HG03280 (cell line): ENCODE data around the gene ZFX.
"Not testable (repeated sequence)": the region's sequence is repeated elsewhere in the genome, so short reads cannot be mapped to it uniquely, and the experiment has no call there.

ENCODE experiments used
- ATAC-seq: cut with Tn5 transposase; IDR thresholded peaks from one replicate; pipeline ENCODE4 v1.9.1; 2021; ENCODE audit warnings: mild to moderate bottlenecking, moderate library complexity; ENCODE audit not compliant: unreplicated experiment

The ZFX gene

DNA sequence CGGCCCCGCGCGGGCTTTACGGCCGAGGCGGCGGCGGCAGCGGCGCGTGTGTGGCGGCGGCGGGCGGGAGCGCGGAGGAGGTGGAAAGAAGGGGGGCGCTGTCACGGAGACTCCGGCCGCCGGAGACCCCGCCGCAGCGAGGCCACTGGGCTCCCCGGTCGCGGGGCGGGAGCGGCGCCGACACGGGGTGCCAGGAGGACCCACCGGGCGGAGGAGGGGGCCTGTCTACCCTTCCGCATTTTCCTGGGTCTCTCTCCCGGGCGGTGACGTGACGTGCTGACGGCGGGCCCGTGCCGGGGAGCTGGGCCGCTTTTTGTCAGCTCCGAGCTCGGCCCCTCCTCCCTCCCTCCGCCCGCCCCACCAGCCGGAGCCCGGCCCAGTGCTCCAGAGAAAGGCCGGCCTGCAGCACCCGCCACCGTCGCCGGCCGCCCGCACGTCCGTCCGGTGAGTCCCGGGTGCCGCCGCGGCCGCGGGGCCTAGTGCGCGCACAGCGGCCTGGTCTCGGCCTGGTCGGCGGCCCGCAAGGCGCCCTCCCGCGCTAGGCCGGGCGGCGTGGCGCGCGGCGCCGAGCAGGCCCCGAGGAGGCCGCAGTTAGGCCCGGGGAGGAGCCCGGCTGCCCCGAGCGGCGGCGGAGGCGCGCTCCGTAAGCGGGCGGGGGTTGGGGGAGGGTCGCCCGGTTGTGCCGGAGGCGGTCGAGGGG, at the start of gene ZFX:
TSS of gene ZFX (plus strand) at position 379 of the 700 bp plus-strand sequence. CDS start 23,014 bp downstream, outside the sequence.
- peak; percentile 35 for ATAC-seq

DNA sequence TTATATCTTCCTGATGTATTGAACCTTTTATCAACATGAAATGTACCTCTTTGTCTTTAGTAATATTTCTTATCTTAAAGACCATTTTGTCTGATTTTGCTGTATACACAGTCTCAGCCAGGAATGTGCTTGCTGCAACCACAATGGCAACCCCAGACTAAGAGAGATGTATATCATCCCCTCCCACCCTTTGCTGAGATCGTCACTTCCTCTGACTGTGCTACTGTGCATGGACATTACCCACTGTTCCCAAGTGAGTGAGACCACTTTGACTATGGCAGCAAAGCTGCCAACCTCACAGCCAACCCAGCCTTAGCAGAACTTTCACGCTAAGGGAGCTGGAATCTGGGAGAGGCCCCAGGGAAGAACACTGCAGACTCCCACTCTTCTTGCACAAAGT, 48.8 kb upstream of the ZFX start:
- ATAC-seq: no peak

DNA sequence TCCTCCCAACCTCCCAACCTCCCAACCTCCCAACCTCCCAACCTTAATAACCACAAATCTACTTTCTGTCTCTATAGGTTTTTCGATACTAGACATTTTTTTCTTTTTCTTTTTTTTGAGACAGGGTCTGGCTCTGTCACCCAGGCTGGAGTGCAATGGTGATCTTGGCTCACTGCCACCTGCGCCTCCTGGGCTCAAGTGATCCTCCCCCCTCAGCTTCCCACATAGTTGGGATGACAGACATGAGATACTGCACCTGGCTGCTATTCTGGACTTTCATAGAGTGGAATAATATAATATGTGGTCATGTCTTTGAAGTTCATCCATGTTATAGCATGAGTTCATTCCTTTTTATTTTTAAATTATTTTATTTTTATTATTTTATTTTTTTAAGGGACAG, 39.5 kb upstream of the ZFX start:
- ATAC-seq: no peak

DNA sequence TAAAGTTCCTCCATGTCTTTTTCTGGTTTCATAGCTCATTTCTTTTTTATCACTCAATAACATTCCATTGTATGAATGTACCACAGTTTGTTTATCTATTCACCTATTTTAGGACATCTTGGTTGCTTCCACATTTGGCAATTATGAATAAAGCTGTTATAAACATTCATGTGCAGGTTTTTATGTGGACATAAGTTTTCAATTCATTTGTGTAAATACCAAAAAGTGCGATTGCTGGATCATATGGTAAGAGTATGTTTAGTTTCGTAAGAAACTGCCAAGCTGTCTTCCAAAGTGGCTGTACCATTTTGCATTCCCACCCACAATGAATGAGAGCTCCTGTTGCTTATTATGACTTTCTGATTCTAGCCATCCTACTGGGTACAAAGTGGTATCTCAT, 36.3 kb upstream of the ZFX start:
- ATAC-seq: no peak

DNA sequence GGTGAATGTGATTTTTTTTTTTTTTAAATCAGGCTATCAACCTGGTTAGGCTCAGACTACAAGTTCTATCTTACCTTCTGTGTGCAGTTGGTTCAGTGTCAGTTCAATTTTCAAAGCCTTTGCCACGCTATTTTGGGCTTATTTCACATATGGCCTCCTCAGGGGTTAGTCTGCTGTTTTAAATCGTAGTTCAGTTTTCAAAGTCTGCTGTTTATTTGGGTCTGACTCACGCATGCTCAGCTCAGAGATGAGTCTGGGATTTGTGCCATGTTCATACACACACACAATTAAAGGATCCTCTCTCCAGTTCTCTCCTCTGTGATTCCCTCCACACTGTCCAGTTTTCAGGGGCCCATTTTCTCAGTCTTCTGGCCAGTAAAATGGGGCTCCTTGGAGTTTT, 32.3 kb upstream of the ZFX start:
- ATAC-seq: no peak

DNA sequence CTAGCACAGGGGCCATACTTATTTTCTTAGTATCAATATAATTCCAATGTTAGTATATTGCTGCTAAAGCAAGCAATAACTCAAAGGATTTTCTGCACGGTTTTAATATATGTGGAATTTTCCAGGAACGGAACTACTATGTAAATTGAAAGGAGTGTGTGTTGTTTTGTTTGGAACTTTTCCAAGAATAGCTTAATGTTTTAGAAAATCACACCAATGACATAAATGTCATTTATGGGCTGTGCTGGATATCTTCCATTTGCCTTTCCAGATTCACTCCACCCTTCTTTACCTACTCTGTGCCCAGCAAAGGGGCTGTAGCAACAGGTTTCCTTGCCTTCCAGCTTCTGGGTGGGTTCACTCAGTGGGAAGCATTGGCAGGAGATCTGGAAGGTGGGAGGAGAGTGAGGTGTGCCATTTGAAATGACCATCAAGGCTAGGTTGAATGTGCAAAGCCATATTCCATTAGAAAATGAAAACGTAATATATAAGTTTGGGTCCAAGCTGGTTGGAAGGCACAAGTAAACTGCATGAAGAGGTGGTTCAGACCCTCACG, 25.2 kb upstream of the ZFX start:
- no peak for ATAC-seq

DNA sequence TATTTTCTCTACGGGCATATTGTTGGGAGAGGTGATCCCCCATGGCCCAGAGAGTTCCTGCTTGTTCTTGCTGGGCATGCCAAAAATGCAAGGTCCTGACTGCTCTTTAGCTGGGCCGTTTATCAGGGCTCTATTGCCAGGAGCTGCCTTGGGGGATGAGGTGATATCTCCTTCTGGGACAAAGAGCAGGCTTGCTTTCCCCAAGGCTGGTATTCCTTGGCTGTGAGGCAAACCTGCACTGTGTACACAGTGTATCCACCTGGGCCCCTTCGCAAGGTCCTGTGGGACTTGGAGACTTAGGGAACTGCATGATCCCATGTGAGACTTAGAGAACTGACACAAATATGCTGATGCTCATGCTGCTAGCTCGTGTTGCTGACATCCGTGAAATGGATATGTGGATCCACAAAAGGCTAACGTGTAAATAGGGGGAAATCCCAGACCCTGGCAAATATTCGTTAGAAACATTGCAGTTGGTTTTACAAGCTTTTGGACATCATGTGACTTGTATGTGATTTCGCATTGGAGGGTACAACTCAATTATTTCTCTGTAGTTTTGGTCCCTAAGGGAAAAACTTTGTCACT, 24.4 kb upstream of the ZFX start:
- no peak for ATAC-seq

DNA sequence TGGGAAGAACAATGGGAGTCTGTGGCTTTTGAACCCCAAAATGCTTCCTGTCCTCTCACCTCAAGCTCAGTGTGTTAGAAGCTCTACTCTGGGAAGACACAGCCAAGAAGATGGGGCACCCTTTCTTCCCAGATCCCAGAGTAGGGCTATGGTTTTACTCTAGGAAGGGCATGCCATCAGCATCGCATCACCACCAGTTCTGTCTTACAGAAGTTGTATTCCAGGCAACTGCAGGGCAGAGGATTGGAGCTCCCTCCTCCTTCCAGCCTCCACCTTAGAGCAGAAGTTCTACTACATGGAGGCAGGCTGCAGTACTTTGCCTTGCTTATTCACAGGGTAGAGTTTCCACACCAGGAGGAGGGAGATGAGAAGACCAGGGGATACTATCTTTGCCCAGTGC, 18.1 kb upstream of the ZFX start:
- ATAC-seq: no peak

DNA sequence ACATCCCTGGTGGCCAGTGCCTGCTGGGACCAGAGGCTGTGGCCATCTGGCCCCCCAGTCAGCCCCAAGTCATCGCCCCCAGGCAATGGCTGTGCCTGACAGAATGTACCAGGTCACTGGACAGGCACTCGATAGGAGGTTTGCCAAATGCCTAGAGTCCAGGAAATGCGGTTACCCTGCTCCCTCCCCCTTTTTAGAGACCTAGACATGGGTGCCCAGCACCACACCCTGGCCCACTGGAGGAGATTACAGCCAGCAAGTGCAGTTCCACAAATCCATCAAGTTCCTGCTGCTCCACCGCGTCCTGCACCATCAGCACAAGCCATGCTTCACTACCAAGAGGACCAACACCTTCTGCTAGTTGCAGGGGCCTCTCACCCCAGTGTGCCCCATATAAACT, 16.2 kb upstream of the ZFX start:
- ATAC-seq: no peak

DNA sequence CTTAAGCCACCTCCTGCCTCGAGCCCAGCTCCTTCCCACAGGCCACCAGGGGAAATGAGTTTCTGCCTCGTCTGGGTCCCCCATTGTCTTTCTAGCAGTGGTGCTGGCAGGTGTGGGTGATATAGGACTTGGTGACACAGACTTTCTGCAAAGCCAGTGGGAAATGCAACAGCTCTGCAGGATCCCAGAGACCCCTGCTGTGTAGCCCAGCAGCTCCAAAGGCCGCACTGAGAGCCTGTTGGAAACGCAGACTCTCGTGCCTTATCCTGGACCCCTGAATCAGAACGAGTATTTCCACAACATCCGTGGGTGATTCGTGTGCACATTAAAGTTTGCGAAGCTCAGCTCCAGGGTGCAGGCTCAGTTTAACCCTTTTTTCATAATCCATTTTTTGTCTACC, 13.8 kb upstream of the ZFX start:
- ATAC-seq: not testable (repeated sequence)

DNA sequence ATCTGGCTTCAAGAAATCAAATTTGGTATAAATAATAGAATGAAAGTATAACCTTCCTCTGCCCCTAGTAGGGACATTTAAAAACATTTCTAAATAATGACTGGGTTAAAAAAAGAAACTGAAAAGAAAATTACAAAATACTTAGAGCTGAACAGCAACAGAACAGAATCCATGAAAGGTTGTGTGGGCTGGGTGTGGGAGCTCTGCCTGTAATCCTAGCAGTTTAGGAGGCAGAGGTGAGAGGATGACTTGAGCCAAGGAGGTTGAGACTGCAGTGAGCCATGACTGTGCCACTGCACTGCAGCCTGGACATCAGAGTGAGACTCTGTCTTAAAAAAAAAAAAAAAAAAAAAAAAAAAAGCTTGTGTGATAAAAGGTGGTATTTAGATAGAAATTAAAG, 12.3 kb upstream of the ZFX start:
- ATAC-seq: no peak

DNA sequence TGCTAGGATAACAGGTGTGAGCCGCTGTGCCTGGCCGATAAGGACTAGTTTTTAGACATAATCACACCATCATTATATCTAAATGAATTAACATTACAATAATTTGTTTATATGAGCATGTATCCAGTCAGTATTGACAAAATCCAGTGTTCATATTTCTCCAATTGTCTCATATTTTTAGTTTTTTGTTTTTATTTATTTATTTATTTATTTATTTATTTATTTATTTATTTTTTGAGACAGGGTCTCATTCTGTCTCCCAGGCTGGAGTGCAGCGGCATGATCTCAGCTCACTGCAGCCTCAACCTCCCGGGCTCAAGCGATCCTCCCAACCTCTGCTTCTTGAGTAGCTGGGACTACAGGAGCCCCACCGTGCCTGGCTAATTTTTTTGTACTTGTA, 5.5 kb upstream of the ZFX start:
- ATAC-seq: not testable (repeated sequence)

DNA sequence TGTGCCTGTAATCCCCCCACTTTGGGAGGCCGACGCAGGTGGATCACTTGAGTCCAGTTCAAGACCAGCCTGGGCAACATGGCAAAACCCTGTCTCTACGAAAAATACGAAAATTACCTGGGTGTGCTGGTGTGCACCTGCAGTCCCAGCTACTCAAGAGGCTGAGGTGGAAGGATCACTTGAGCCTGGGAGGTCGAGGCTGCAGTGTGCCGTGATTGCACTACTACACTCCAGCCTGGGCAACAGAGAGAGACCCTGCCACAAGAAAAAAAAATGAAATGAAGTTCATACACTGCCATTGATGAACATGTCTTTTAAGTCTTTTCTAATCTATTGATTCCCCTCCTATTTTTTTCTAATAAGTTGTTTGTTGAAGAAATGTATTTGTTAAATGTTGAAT, 5.0 kb upstream of the ZFX start:
- ATAC-seq: no peak

DNA sequence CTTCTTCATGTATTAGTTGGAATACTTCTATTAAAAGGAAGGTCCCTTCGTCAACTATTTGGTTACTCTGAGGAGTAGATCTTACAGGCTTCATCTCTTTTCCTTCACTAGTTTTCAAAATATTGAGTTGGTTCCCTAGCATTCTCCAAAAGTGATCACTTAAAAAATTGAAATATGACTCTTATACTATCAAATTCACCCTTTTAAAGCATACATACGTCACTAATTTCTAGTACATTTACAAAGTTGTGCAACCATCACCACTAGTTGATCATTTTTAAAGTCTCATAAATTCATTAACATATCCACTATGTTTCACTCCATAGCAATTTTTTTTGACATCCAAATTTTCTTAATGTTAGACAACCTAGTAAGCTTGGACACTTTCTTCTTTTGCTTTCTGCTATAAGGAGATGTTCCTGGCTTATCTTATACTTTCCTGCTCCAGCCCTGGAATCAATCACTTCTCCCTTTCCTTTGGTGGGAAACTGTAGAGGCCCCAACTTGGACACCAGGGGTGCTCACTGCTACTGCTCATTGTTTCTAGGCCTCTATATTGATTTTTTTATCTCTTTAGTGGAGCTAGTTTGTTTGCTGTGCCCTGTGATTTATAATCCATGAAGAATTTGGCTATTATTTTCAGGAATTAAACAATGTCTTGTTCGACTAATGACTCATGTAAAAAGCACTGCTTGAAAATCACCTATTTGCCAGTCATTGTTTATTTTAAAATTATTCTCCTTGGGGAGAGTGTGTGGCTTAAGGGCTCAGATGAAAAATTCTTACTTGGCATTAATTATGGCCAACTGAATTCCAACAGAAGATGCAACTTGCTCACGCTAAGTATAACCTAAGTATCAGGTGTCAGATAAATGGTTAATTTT, 4.0 kb upstream of the ZFX start:
- ATAC-seq: no peak

DNA sequence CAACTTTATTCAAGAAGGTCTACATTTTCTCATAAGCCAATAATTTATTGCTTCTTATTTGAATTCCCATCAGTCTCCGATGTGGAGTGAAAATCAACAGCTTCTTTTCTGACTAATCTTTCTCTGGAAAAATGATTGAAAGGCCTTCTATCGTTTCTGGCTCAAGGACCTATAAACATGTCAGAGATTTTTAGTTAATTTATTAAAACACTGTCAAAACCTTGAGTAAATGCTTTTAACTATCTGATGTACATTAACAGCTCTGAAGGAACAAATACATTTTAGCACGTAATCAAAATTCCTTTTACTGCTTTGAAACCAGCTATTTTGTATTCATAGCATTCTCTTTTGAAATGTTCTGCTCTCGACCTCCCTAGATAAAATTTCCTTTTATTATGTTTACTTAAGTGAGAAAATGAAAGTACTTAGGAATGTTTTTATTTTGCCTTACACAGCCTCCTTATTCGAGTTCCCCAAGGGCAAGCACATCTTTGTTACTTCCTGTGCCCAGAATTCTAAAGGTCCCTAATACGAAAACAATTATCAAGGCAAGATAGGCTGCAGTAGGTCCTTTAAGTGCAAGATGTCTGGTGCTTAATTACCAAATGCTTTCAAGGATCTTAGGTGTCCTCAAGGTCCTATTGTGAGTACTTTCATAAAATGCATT, 3.1 kb upstream of the ZFX start:
- no peak for ATAC-seq

DNA sequence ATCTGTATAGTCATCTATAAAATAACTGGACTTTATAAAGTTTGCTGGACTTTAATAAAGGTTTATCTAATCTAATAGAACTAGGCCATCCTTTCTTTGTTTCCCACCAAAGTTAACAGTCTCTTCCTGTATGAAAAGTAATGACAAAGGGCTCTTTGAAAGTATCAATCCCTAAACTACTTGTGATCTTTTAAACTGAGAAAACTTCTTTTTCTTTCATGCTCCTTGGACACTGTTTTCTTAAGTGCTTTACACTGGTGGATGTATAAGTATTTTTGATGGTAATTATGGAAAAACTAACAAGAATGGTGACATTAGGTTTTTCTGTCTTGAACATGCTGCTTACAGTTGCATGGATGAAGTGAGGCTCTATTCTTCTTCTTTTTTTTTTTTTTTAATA, 2.4 kb upstream of the ZFX start:
- no peak for ATAC-seq

DNA sequence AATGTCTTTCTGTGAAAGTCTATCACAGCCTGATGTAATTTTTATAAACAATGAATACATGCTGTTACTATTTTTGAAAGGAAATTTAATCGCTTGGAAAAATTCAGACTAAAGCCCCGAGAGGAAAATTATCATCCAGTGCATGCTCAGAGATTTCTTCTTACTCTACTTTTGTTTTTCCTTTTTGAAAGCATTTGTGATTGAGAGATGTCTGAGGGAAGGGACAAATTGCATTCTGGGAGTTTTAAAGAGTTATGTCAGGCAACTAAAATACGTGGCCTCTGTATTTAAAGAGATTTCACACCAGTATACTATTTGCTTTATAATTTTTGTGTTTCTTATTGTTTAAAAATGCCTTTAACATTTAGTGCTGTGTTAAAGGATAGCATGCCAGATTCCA, 1.4 kb upstream of the ZFX start:
- ATAC-seq: no peak

DNA sequence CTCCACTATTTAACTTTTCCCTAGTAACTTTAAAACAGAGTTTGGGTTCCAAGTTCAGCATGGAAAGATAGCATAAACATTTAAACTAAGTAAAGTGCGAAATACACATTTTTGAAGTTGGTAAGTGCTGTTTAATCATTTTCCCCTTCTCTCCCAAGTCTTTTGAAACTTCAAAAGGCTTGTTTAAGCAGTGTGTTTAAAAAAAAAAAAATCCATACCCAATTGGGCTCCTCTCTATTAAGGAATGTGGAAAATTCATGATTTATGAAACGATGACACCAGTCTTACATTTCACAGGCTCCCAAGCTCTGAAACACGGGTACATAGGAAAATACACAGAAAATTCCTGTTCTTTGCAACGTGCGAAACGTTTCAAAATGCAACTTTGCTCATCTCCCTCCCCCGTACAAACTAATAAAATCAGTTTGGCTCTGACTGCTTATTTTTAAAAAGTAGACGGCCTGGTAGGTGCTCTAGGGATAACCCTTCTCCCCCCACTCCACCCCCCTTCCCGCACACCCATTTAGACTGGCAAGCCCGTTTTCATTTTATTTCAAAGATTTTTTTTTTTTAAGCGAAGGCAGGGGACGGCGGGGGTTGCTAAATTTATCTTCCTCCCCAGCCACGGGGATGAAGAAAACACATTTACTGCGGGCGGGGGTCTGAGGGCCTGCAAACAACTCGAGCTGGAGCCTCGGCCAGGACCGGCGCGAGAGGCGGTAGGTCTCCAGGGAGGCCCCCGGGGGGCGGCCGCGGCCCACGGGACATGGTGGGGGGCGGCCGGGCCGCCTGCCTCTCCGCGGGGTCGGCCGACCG, 786 bp upstream of the ZFX start:
- ATAC-seq: no peak

DNA sequence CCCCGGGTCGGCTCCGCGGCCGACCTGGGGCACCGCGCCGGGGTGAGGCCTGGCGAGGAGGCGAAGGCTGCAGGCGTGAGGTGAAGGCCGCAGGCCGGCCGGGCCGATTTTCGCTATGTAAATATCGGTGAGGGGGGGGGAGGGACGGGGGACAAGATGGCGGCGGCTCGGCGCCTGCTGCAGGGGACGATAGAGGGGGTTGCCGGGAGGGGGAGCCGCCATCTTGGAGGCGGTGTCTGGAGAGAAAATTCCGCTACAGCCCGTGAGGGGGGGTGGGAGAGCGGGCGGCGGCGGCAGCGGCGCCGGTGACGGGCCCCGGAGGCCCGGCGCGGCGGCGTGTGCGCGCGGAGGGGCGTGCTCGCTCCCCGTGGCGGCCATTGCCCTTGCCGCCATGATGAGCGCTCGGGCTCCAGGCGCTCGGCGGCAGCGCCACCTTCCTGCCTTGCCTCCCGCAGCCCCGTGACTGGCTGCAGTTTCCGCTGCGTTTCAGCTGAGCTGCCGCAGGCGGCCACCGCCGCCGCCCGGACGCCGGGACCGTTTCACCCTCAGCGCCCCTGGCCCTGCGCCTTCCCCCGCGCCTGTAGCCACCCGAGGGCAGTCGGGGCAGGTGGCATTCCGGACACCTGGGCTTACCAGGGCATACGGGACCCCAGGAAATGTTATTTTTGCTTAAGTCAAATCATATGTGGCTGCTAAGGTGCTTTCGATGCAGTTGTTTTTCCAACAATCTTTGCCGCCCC, 692 bp downstream of the ZFX start:
- peak; percentile 71 for ATAC-seq

DNA sequence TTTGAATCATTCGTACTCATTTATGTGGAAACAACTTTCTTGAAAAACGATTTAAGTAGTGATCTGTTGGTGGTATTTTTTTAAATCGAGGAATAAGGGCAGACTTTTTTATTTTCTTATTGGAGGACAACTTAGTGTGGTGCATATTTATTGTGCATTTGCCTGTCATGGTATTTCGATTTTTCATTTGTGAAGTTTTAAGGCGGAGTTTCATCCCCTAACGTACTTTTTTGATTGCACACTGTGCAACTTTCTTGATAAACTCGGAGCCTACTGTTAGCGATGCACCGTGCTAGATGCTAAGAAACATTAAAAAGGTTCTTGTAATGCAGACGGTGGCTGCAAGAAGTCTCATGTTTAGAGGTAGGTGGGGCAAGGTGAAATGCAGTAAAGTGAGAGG, 1.4 kb downstream of the ZFX start:
- ATAC-seq: no peak
